Measurements from ENCODE around the gene SFRP5.

Gene SFRP5

GRCh38 chr10:97736403-97736901 is 35.3 kb downstream of the SFRP5 start:
- DNase-seq (ENCODE audit: low read depth), result no peak

DNA sequence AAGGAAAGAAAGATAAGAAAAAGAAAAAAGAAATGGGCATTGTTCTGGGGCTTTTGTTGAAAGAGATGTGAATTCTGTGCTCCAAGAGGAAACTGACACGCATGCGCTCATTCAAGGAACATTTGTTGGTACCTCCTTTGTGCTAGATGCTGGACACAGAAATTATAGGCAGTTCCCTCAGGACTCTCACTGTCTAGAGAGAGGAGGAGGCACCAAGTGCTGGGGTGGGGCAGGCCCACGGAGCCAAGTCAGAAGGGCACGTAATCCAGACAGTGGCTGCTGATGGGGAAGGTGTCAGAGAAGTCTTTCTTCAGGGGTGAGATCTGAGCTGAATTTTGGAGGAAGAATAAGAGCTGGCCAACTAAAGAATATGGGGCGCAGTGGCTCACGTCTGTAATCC is 37.8 kb downstream of the SFRP5 start:
- no peak for DNase-seq (ENCODE audit: low read depth)

DNA sequence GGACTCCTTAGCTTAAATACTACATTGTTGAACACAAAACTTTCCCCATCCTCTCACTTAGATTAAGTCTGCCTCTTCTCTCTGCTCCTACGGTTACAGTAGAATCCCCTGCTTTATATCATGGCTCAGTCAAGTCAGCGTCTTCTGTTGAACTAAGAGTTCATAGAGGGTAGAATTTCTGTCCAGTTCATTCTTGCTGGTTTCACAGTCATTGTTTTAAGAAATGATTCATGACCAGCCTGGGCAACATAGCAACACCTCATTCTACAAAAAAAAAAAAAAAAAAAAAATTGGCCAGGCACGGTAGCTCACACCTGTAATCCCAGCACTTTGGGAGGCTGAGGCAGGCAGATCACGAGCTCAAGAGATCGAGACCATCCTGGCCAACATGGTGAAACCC is 38.5 kb downstream of the SFRP5 start:
- DNase-seq (ENCODE audit: low read depth), result no peak

DNA sequence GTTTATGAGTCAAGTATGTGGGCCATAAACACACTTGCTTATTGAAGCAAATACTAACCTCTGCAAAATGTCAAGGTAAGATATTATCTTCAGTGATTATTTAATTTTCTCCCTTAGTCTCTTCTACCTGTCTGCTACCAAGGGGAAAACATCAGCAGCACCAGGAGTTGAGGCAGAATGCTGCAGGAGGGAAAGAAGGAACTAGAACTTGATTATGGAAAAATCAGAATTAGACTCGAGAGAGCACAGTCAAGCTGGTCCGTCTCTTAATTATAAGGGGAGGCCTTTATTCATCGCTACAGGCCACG is 39.8 kb downstream of the SFRP5 start:
- DNase-seq (ENCODE audit: low read depth), result no peak

DNA sequence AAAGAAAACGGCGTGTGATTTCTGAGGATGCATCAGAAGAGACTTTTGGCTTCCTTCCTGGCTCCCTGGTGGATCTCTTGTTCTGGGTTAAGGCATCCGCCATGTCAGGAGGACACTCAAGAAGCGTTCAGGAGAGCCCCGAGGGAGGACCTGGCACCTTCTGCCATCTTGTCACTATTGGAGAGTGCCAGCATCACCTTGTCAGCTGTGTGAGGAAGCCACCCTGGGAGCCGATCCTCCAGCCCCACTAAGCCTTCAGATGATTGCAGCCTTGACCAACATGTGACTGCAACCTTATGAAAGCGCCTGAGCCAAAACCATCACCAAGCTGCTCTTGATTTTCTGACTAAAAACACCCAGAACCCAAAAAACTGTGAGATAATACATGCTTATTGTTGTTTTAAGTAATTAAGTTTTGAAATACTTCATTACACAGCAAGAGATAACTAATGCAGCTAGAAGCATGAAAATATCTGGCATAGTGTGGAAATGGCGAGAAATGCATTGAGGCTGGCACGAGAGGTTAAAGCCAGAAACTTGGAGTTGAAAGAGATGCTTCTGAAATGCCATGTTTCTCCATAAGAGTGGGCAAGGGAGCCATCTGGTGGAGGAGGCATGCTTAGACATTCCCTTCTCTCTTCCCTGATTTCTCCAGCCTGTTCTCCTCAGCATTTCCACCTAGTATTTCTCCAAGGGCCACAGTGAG is 40.3 kb downstream of the SFRP5 start:
- peak; percentile 82 for DNase-seq (ENCODE audit: low read depth)

- DNase-seq (ENCODE audit: low read depth), result no peak
These were observed 42.8 kb downstream of the SFRP5 start for GRCh38 chr10:97729014-97729413.

DNA sequence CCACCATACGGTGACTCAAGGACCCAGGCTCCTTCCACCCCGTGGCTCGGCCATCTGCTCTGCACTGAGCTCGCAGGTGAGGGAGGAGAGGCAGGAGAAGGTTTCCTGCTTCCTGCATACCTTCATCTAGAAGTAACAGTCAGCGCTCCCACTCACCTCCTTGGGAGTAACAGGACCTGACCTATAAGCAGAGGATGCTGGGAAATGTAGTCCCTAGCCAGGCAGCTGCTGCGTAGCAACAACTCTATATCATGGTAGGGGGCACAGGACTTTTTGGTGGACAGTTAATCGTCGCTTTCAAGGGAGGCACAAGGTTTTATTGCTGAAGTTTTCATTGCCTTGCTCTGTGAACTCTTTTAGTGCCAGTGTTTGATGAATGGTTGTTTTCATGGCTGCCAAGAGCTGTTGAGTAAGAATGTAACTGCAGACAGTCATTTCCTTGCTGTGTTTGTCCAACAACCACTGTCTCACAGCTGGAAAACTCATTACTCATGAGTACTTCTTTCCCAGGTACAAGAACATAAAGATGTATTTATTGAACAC is 45.1 kb downstream of the SFRP5 start:
- peak; percentile 63 for DNase-seq (ENCODE audit: low read depth)

- peak; percentile 69 for DNase-seq (ENCODE audit: low read depth)
These were observed 47.4 kb downstream of the SFRP5 start for GRCh38 chr10:97724341-97724941.

- peak; percentile 41 for DNase-seq (ENCODE audit: low read depth)
These were observed 48.8 kb downstream of the SFRP5 start for GRCh38 chr10:97723001-97723400.

- DNase-seq (ENCODE audit: low read depth), result no peak
These were observed 49.7 kb downstream of the SFRP5 start for GRCh38 chr10:97721871-97722780.

- DNase-seq (ENCODE audit: low read depth), result no peak
These were observed 52.2 kb downstream of the SFRP5 start for GRCh38 chr10:97719602-97720001.

- DNase-seq (ENCODE audit: low read depth), result peak; percentile 21
These were observed 53.1 kb downstream of the SFRP5 start for GRCh38 chr10:97718659-97719142.

GRCh38 chr10:97718178-97718577 is 53.6 kb downstream of the SFRP5 start:
- no peak for DNase-seq (ENCODE audit: low read depth)

DNA sequence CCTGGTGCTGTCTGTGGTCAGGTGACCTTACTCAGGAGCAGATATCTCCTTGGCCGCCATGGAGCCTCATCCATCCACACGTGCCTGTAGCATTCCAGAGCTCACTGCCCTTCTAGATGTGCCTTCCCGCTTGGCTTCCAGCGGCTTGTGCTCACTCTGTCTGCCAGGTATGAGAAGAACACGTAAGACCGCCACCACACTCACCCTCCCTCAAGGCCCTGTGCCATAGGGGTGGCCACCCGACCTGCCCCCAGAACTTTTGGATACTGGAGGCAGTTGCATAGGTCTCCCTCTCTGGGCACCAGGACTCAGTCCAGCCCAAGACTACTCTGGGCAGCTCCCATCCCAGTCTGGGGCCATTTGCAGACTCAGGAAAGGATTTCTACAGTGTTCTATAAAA is 54.2 kb downstream of the SFRP5 start:
- DNase-seq (ENCODE audit: low read depth), result no peak

Data from EH (cell line).